SK-N-SH (cell line): ENCODE data around the gene RBM48.

Experiments
- CTCF ChIP-seq: fragments of 200-600 bp; sonication (generic); IDR thresholded peaks from 2 replicates; pipeline ENCODE4 v1.6.1; 2017; ENCODE audit warnings: antibody characterized with exemption, mild to moderate bottlenecking, moderate library complexity
- MAX ChIP-seq: IDR thresholded peaks from 2 replicates; pipeline ENCODE4 v1.4.0; 2012; ENCODE audit warnings: low read depth

GRCh38 chr7:92485267-92485892 lies 43.2 kb upstream of the RBM48 start:
- TF ChIP-seq CTCF (no peak), MAX (no peak)
